DOHH2 (cell line): ENCODE measurements around the gene RASA2.

Source experiments
- EZH2phosphoT487 ChIP-seq: fragments of 200-600 bp; sonication (generic); IDR thresholded peaks from 2 replicates; pipeline ENCODE4 v1.6.1; 2017; ENCODE audit warnings: borderline replicate concordance, mild to moderate bottlenecking, antibody characterized with exemption, low read length, moderate library complexity, mixed read lengths
- TF ChIP-seq, protein P1 (sequence below): fragments of 200-600 bp; sonication (generic); IDR thresholded peaks from one replicate; pipeline ENCODE4 v1.5.1; 2014; ENCODE audit warnings: antibody characterized with exemption, mild to moderate bottlenecking, low read depth, low read length; ENCODE audit not compliant: poor library complexity, severe bottlenecking

DNA sequence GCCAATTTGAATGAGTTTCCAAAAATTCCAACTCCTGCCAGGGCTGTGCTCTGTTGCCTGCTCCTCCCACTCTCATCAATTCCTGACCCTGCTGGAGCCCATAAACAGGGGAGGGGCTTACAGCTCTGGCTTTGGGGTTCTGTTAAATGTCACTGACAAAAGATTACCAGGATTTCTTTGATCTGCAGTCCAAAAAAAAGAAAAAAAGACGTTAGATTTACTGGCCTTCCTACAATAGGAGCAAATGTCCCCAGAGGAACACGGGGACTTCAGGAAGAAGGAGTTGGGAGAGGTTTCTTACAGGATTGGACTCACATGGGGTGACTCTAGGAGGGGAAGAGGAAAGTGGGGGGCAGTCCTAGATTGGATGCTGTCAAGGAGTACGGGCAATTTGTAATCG is 167.0 kb downstream of the RASA2 start:
- TF ChIP-seq, protein P1, sequence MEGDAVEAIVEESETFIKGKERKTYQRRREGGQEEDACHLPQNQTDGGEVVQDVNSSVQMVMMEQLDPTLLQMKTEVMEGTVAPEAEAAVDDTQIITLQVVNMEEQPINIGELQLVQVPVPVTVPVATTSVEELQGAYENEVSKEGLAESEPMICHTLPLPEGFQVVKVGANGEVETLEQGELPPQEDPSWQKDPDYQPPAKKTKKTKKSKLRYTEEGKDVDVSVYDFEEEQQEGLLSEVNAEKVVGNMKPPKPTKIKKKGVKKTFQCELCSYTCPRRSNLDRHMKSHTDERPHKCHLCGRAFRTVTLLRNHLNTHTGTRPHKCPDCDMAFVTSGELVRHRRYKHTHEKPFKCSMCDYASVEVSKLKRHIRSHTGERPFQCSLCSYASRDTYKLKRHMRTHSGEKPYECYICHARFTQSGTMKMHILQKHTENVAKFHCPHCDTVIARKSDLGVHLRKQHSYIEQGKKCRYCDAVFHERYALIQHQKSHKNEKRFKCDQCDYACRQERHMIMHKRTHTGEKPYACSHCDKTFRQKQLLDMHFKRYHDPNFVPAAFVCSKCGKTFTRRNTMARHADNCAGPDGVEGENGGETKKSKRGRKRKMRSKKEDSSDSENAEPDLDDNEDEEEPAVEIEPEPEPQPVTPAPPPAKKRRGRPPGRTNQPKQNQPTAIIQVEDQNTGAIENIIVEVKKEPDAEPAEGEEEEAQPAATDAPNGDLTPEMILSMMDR, result no peak
- no peak for TF ChIP-seq EZH2phosphoT487
